ENCODE measurements around the gene DLG2.

DLG2 gene

DNA sequence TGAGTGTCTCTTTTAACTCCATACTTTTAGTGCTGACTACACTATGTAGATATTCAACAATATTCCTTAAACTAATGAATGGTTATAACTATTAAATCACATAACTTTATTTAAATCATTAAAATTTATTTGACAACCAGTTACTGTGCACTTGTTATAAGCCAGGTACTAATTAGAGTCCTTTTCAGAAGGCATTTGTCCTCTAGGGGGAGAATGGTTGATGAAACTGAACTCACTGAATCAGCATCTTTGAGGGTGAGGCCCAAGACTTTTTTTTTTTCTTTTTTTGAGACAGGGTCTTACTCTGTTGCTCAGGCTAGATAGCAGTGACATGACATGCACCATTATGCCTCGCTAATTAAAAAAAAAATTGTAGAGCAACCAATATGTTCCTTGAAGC, 1825.3 kb downstream of the DLG2 start:
- Histone ChIP-seq H3K4me2 (ENCODE audit: low read length) (no peak overlapping the region), H3K4me1 (ENCODE audit: low read length) (no peaks in the 10 kb centered on the region), H3K9me3 (ENCODE audit: insufficient read depth, low read length) (no peaks in the 10 kb centered on the region), H3K27ac (ENCODE audit: low read length) (no peak overlapping the region), H3K36me3 (replicated peaks; ENCODE audit: low read depth, low read length) (no peaks in the 10 kb centered on the region), H3K9ac (ENCODE audit: low read length) (no peak overlapping the region), H4K20me1 (ENCODE audit: insufficient read depth, low read length) (no peaks in the 10 kb centered on the region), H3K27me3 (ENCODE audit: low read depth, low read length) (no peaks in the 10 kb centered on the region), H3K79me2 (ENCODE audit: low read length) (no peaks in the 10 kb centered on the region), H2AFZ (ENCODE audit: low read depth, low read length) (no peak overlapping the region), H3K4me3 (ENCODE audit: low read length) (no peak overlapping the region)
- TF ChIP-seq, protein P1, sequence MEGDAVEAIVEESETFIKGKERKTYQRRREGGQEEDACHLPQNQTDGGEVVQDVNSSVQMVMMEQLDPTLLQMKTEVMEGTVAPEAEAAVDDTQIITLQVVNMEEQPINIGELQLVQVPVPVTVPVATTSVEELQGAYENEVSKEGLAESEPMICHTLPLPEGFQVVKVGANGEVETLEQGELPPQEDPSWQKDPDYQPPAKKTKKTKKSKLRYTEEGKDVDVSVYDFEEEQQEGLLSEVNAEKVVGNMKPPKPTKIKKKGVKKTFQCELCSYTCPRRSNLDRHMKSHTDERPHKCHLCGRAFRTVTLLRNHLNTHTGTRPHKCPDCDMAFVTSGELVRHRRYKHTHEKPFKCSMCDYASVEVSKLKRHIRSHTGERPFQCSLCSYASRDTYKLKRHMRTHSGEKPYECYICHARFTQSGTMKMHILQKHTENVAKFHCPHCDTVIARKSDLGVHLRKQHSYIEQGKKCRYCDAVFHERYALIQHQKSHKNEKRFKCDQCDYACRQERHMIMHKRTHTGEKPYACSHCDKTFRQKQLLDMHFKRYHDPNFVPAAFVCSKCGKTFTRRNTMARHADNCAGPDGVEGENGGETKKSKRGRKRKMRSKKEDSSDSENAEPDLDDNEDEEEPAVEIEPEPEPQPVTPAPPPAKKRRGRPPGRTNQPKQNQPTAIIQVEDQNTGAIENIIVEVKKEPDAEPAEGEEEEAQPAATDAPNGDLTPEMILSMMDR (IDR thresholded peaks at IDR 0.05; ENCODE audit: low read depth, low read length), result peak; percentile 33
- no peak for TF ChIP-seq EZH2phosphoT487 (IDR thresholded peaks at IDR 0.05; ENCODE audit: low read depth)

DNA sequence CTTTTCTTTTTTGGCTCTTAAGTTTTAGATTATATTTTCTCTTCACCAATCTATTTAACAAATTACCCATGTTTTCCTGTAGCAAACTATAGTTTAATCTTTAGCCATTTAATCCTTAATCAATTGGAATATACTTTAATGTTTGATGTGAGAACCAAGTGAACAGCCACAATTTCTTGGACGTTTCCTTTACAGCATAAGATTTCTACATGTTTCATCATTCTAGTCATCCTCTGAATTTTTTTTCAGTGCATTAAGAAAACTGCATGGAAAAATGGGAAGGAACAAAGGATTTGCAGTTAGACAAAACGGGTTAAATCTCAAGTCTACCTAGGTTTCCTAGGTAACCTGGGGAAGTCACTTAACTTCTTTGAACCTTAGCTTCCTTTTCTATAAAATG, 1833.8 kb downstream of the DLG2 start:
- Histone ChIP-seq H3K9me3 (ENCODE audit: insufficient read depth, low read length) (no peaks in the 10 kb centered on the region), H4K20me1 (ENCODE audit: insufficient read depth, low read length) (no peaks in the 10 kb centered on the region), H3K27me3 (ENCODE audit: low read depth, low read length) (no peaks in the 10 kb centered on the region), H3K4me2 (ENCODE audit: low read length) (no peak overlapping the region), H3K79me2 (ENCODE audit: low read length) (no peaks in the 10 kb centered on the region), H3K9ac (ENCODE audit: low read length) (no peak overlapping the region), H3K27ac (ENCODE audit: low read length) (no peak overlapping the region), H3K4me3 (ENCODE audit: low read length) (no peak overlapping the region), H3K36me3 (replicated peaks; ENCODE audit: low read depth, low read length) (no peaks in the 10 kb centered on the region), H3K4me1 (ENCODE audit: low read length) (no peaks in the 10 kb centered on the region), H2AFZ (ENCODE audit: low read depth, low read length) (no peak overlapping the region)
- TF ChIP-seq, protein P1 (IDR thresholded peaks at IDR 0.05; ENCODE audit: low read depth, low read length), result no peak
- TF ChIP-seq EZH2phosphoT487 (IDR thresholded peaks at IDR 0.05; ENCODE audit: low read depth), result no peak

DNA sequence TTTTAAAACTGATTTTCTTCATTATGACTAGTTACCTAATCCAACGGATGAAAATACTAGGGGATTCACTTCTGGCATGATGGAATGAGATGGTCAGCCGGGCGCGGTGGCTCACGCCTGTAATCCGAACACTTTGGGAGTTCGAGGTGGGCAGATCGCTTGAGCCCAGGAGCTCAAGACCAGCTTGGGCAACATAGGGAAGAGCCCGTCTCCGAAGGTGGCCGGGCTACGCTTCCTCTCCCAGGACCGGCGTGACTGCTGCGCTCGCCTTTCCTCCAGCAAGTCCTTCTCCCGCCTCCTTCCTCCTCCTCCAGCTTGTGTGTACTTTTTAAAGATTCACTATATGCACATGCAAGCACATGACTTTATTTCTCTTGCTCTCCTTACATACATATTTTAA, 1835.6 kb downstream of the DLG2 start:
- Histone ChIP-seq H3K27ac (ENCODE audit: low read length) (no peak overlapping the region), H3K79me2 (ENCODE audit: low read length) (no peaks in the 10 kb centered on the region), H4K20me1 (ENCODE audit: insufficient read depth, low read length) (no peaks in the 10 kb centered on the region), H3K27me3 (ENCODE audit: low read depth, low read length) (no peaks in the 10 kb centered on the region), H3K4me2 (ENCODE audit: low read length) (no peak overlapping the region), H3K36me3 (replicated peaks; ENCODE audit: low read depth, low read length) (no peaks in the 10 kb centered on the region), H3K4me1 (ENCODE audit: low read length) (no peaks in the 10 kb centered on the region), H3K9me3 (ENCODE audit: insufficient read depth, low read length) (no peaks in the 10 kb centered on the region), H3K9ac (ENCODE audit: low read length) (no peak overlapping the region), H2AFZ (ENCODE audit: low read depth, low read length) (no peak overlapping the region), H3K4me3 (ENCODE audit: low read length) (no peak overlapping the region)
- TF ChIP-seq EZH2phosphoT487 (IDR thresholded peaks at IDR 0.05; ENCODE audit: low read depth), result no peak
- TF ChIP-seq, protein P1 (IDR thresholded peaks at IDR 0.05; ENCODE audit: low read depth, low read length), result no peak

DNA sequence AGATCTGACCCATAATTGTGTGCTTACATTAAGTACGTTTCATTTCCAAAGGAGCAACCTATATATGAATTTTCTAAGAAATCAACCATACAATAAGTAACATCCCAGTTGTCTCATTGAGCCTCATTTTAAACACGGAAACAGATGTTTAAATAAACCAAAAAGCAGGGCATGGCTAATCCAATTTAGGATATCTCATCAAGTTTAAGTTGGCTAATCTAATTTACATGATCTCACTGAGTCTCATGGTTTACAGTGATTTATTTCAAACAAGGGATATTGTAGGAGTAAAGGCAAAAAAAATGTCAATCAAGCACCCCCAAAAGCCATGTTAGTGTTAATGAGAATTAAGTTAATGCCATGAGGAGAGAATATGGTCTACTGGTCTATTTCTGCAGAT, 1841.2 kb downstream of the DLG2 start:
- Histone ChIP-seq H3K79me2 (ENCODE audit: low read length) (no peaks in the 10 kb centered on the region), H2AFZ (ENCODE audit: low read depth, low read length) (no peak overlapping the region)

More for the DNA sequence above, 1841.2 kb downstream of the DLG2 start:
- no peak overlapping the region for H3K9ac ChIP-seq (ENCODE audit: low read length)
- no peak overlapping the region for H3K27ac ChIP-seq (ENCODE audit: low read length)
- H4K20me1 ChIP-seq (ENCODE audit: insufficient read depth, low read length), result no peaks in the 10 kb centered on the region
- peaks cover 22% of the 10 kb centered on the region for H3K4me1 ChIP-seq (ENCODE audit: low read length)
- TF ChIP-seq EZH2phosphoT487 (IDR thresholded peaks at IDR 0.05; ENCODE audit: low read depth), result no peak
- TF ChIP-seq, protein P1 (IDR thresholded peaks at IDR 0.05; ENCODE audit: low read depth, low read length), result no peak
- H3K4me3 ChIP-seq (ENCODE audit: low read length), result no peak overlapping the region
- H3K27me3 ChIP-seq (ENCODE audit: low read depth, low read length), result no peaks in the 10 kb centered on the region
- no peaks in the 10 kb centered on the region for H3K9me3 ChIP-seq (ENCODE audit: insufficient read depth, low read length)
- no peak overlapping the region for H3K4me2 ChIP-seq (ENCODE audit: low read length)
- H3K36me3 ChIP-seq (replicated peaks; ENCODE audit: low read depth, low read length), result no peaks in the 10 kb centered on the region
